GM10847 (cell line): ENCODE measurements around the gene BRD3.

Source experiments
- POLR2A ChIP-seq: IDR thresholded peaks from 2 replicates; pipeline ENCODE4 v1.6.1; 2011; ENCODE audit not compliant: insufficient read length; ENCODE audit errors: extremely low read depth

Gene BRD3

DNA sequence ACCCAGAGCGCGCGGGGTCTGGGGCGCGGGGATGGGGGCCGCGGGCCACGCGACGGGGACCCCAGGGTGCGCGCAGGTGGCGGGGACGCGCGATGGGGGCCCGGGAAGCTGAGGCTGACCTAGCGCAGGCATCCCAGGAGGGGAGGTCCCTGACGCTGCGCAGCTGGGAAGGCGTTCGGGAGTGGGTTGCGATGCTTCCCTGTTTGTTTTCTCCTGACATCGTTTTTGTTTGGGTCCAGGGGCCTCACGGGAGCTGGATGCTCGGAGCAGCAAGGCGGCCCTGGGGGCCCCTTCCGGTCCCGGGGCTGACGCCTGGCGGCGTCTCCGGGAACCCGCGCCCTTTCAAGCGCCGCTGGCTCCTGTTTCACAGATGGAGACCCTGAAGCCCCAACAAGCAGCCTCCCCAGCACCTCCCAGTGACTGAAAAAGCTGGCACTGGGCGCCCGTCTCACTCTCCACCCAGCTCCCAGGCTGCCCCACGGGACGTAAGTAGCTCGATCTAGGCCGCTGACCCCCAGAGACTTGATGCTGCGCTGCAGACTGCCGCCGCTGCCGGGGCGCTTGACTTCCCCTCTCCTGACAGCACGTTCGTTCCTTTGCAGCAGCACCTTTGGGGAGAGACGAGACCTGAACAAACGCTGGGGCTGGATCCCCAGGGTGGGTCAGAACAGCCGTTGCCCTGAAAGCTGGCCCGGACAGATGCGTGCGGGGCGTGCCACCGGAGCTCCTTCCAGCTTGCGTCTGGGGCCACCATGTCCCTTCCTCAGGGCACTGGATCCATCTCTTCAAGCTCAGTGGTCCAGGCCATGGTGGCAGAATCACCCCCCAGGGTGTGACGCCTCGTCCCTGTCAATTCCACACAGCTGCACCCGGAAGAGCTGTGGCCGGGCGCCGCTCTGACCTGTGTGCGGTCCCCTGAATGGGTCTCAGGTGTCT, 42.0 kb downstream of the BRD3 start:
- TF ChIP-seq POLR2A, result no peak

- no peak for TF ChIP-seq POLR2A
Observed at GRCh38 chr9:134024828-134025605, 42.8 kb downstream of the BRD3 start, which contains the start of gene BRD3OS. BRD3OS (plus strand) TSS chr9:134025481; CDS start chr9:134026748, 1,267 bp downstream.

- no peak for TF ChIP-seq POLR2A
Observed at GRCh38 chr9:134024214-134024792, 43.5 kb downstream of the BRD3 start.

GRCh38 chr9:134014946-134015345, 52.9 kb downstream of the BRD3 start:
- TF ChIP-seq POLR2A, result no peak

- no peak for TF ChIP-seq POLR2A
Observed at GRCh38 chr9:134011401-134011800, 56.4 kb downstream of the BRD3 start.

GRCh38 chr9:134010310-134011173, 57.3 kb downstream of the BRD3 start:
- no peak for TF ChIP-seq POLR2A

- no peak for TF ChIP-seq POLR2A
Observed at GRCh38 chr9:134007571-134007970, 60.3 kb downstream of the BRD3 start.

DNA sequence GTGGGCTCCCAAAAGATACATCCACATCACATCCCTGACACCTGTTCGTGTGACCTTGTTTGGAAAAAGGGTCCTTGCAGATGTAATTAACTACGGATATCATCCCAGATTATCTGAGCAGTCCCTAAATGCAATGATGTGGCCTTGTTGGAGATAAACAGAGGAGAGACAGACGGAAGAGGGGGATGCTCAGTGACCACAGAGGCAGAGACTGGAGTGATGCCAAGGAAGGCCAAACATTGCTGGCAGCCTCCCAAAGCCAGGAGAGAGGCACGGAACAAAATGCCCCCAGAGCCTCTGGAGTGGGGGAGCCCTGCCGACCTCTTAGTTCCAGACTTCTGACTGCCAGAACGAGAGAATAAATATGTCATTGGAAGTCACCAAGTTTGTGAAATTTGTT, 60.7 kb downstream of the BRD3 start:
- no peak for TF ChIP-seq POLR2A

- no peak for TF ChIP-seq POLR2A
Observed at GRCh38 chr9:134005381-134005780, 62.4 kb downstream of the BRD3 start.

DNA sequence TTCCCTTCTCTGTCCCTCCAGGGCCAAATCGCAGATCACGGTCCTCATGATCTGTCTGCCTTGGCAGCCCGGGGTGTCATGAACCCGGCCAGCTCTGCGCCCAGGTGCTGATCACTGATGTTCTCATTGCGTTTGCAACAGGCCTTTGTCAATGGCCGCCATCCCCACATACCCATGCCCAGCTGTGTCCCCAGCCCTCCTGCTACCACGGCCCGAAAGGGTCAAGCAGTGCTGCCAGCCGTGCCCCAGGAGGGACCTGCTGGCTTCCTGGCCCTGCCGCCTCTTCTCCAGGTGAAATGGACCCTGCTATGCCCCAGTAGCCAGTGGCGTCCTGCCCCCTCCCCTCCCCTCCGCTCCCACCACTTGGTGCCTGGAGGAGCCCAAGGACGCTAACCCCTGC, 62.9 kb downstream of the BRD3 start:
- no peak for TF ChIP-seq POLR2A

- no peak for TF ChIP-seq POLR2A
Observed at GRCh38 chr9:134004131-134004873, 63.5 kb downstream of the BRD3 start.

DNA sequence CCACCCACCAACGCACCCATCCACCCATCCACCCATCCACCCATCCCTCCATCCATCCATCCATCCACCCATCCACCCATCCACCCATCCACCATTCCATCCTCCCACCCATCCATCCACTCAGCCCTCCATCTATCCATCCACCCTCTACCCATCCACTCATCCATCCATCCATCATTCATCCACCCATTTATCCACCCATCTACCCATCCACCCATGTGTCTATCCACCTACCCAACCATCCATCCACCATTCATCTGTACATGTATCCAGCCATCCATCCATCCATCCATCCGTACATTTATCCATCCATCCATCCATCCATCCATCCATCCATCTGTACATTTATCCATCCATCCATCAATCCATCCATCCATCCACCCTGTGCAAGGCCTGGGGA, 64.6 kb downstream of the BRD3 start:
- no peak for TF ChIP-seq POLR2A

GRCh38 chr9:134002796-134003195, 65.0 kb downstream of the BRD3 start:
- TF ChIP-seq POLR2A, result no peak

DNA sequence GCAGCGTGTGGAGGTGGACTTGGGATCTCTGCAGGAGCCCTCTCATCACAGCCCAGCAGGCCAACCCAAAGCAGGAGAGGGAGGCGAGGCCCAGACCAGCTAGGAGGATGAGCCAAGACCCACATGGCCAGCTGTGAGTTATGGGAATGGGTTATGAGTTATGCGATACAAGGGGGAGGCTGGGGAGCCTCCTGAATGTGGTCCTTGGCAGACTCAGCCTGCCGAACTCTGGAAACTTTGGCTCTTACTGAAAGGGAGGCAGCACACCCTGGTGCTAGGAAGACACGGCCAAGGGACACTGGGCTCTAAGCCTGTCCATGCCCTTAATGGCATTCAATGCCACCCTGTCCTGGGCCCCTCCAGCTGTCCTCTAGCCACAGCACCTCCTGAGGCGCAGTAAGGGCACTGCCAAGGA, 68.0 kb downstream of the BRD3 start:
- TF ChIP-seq POLR2A, result no peak

DNA sequence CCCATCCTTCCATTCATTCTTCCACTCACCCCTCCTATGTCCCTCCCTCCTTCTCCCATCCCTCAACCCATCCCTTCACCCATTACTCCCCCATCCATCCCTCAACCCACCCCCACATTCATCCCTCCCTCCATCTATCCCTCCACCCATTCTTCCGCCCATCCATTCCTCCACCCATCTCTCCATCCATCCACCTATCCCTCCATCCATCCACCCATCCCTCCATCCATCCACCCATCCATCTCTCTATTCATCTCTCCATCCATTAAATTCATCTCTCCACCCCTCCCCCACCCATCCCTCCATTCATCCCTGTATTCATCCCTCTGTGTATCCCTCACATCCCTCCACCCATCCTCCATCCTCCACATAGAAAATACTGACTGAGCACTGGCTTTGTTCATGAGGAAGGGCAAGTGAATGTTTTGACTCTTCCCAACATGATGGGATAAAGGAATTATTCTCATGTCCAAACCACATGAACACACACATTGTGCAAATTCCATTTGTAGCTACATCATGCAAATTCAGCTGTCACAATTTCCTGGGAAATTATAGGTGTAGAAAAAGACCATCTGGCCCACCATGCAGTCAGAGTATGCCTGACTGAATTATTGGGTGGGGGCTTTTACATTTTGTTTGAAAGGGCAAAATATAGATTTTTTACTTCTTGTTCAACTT, 68.8 kb downstream of the BRD3 start:
- no peak for TF ChIP-seq POLR2A
